Activated CD8-positive, alpha-beta memory T cell treated with anti-CD3 and anti-CD28 coated beads, Interleukin-2, amount 50 U/mL, for 48 hours (primary cell): Measurements from ENCODE around the gene IL18R1.

Source experiments
- DNase-seq: peaks from one replicate; pipeline ENCODE4 v3.0.0-alpha.2; 2020

IL18R1 gene

GRCh38 chr2:102392096-102392495 lies 36.5 kb downstream of the IL18R1 start:
- DNase-seq = no peak

GRCh38 chr2:102392942-102393341 lies 37.3 kb downstream of the IL18R1 start:
- DNase-seq = no peak

DNA sequence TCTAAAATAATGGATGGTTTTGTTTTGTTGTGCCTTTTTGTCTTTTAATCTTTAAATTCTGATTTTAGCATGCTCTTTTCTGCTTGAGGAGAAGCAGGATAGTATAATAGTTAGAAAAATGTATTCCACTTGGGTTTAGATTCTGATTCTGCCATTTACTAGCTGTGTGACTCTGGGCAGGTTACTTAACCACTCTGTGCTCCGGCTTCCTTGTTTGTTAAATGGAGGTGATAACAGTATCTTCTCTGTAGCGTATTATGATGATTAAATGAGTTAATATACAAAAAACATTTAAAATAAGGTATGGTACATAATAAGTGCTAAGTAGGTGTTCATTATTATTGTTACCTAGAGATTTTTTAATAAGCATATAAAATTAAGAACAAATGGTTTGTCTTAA lies 40.4 kb downstream of the IL18R1 start:
- DNase-seq = no peak

DNA sequence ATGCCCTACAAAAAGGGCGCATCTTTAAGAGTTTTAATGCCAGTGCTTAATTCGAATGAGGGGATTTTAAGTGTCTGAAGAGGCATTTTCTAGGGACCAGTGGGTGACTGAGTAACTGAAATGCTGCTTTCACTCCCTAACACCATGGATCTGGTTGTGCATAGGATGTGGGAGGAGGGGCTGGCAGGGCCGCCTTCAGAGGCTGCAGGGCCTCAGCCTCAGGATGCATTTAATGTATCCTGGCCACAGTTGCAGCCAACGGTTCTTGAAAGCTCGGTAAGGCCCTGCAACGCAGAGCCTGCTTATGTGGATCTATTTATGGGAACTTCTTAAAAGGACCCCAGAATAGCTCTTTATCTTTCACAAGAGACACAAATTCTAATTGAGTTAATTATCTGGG lies 41.6 kb downstream of the IL18R1 start:
- DNase-seq = no peak

DNA sequence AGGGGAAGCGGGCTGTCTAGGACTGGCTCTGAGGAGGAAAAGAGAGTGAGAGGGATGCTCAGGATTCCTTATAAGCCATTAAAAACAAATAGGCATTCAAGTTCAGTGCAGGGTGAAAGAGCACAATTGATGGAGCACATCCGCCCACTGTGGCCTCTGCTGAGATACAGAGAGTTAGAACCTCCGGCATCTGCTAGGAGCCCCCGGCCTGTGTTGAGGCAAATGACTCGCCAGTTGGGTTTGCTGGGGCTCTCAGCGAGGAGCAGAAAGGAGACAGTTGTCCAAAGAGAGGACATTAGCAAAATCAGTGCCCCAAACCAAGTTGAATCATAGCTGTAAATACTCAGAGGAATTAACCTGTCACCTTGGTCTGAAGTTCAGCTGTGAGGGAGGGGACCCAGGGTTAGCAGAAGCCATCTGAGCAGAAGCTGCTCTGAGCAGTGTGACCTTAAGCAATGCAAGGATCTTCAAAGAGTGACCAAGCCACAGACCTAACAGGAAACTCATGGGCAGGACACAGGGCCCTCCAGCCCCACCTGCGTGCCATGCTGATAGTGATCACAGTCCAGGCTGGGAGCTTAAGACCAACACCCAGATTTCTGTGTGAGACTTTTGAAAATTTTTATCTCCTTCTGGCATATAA lies 44.0 kb downstream of the IL18R1 start:
- DNase-seq = no peak

DNA sequence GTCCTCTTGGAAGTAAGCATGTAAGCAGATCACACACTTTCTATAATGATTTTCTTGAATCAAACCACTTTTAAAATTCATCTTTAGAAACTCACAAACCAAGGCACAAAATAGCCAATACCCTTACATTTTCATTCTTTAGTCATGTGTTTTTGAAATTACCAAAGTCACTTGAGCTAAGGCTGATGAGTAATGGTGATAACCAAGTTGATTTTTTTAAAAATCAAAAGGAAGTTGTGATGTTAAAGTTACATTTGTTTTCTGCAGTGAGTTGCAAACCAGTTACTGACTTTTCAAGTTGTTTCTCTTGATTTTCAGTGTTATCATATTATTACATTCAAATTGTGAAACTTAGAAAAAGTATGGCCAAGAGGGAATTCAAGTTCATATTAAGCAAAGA lies 45.9 kb downstream of the IL18R1 start:
- DNase-seq = no peak

- no peak for DNase-seq
These were observed 46.3 kb downstream of the IL18R1 start for GRCh38 chr2:102401865-102402264.

GRCh38 chr2:102410952-102411351 lies 55.4 kb downstream of the IL18R1 start:
- DNase-seq = no peak

DNA sequence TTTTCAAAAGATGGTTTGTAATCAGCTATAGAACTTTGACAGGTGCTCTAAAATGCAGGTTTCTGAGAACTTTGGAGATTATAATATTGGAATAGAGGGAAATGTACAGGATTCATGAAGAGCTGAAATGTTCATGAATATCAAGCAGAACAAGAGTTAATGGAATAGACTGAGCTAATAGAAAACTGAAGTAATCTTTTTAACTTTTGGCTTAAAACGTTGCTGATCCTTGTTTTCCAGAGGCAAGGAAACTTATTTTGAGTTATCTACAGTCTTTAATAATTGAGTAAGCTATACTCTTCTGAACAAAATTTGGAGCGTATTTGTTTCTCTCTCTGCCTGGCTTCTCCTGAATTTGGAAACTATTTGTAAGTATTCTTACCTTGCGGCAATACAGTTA lies 56.6 kb downstream of the IL18R1 start:
- no peak for DNase-seq

- DNase-seq = no peak
These were observed 62.4 kb downstream of the IL18R1 start for GRCh38 chr2:102417946-102418345.

DNA sequence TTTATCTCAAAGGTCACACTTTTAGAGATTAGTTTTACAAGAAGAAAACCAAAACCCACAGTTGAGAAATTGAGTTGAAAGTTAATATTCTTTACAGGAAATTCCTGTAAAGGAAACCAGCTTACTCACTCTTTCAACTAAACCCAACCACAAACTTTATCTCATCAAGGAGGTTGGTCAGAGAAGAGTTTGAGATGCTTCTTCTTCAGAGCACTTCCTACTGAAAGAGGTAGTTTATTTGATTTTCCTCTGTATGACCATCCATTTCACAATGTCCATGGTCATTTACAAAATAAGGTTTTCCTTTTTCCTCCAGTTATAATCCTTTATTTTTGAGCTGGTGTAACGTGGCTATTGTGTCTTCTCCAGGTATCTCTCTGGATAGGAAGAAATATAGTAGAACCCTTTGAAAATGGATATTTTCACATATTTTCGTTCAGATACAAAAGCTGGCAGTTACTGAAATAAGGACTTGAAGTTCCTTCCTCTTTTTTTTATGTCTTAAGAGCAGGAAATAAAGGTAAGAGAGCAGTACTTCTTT lies 62.9 kb downstream of the IL18R1 start:
- DNase-seq = no peak

GRCh38 chr2:102420290-102420689 lies 64.7 kb downstream of the IL18R1 start:
- DNase-seq = no peak

- DNase-seq = no peak
These were observed 66.5 kb downstream of the IL18R1 start for GRCh38 chr2:102421890-102422759.

- no peak for DNase-seq
These were observed 67.3 kb downstream of the IL18R1 start, which contains the start of gene IL18RAP for GRCh38 chr2:102422910-102423309. Gene IL18RAP (plus strand): TSS chr2:102423160. CDS start chr2:102423278, 118 bp downstream.

GRCh38 chr2:102423368-102423767 lies 67.8 kb downstream of the IL18R1 start:
- no peak for DNase-seq

DNA sequence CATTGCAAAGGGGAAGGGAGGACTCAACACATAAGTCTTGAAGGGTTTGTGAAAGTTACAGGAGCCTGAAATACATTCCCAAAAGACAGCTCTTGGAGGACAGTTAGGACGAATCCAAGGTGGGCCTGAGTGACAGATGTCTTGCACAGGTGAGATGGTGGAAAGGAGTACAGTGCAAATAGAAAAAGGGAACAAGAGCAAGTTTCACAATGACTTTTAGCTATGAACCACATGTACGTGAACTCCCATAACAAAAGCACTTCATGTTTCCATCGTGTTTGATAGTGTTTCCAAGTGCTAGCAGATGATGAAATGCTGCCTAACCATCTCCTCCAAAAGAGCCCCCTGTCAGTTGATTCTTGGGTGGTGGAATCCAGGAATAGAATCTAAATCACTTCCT lies 69.2 kb downstream of the IL18R1 start:
- DNase-seq = no peak

DNA sequence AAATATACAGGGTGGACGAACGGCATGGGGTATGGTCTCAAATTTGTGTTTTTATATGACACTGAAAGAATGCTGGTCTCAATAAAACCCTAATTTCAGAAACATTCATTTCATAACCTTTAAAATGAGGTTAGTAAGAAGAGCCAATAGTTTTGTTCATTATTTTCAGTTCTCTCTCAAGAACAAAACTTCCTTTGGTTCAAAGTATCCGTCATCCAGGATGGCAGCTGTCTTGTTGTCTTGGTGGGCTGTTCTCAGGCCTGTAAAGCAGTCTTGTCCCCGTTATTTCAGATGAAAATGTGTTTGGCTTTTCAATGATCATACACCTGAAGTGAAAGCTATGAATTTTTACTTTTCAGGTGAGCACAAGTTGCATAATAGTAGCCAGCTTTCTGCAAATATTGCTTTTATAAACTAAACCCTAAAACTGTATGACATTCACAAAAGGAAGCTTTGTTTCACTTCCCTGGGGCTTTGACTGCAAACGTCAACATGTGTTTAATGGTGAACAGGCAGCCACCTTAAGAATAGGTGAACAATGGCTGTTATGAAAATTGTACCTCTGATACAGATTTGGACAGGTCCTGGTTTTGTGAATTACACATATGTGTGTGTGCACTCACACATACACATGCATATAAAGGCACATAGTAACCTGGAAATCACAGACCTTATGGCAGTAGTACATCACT lies 70.0 kb downstream of the IL18R1 start:
- DNase-seq = no peak

DNA sequence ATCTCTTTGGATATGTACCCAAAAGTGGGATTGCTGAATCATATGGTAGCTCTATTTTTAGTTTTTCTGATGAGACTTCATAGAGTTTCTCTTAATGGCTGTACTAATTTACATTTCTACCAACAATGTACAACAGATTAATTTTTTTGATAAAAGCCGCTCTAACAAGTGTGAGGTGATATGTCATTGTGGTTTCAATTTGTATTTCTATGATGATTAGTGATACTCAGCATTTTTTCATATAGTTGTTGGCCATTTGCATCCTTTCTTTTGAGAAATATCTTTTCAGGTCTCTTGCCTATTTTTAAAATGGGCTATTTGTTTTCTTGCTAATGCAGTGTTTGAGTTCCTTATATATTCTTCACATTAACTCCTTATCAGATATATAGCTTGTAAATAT lies 71.7 kb downstream of the IL18R1 start:
- DNase-seq = no peak

DNA sequence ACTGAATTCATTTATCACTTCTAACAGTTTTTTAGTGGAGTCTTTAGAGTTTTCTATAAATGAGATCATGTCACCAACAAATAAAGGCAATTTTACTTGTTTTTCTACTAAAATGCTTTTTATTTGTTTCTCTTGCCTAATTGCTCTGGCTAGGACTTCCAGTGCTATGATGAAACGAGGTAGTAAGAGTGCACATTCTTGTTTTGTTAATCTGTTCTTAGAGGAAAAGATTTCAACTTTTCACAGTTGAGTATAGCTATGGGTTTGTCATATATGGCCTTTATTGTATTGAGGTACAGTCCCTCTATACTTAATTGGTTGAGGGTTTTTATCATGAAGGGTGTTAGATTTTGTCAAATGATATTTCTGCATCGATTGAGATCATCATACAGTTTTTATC lies 73.0 kb downstream of the IL18R1 start:
- DNase-seq = no peak

DNA sequence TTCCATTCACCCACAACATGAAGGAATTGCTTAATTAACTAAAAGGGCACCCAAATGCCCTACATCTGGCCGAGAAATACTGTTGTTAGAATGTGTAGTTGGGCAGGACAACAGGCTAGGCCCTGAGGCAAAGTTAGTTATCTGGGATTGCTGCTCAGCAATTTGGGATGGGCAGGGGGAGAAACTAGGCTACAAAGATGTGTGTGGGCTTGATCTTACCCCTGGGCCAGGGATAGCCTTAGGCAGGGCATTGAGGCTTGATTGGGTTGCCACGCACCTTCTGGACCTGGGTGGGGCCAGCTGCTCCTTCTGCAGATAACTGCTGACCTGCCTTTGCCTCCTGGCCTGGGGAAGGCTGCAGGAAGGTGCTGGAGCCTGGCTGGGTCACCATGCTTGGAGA lies 76.8 kb downstream of the IL18R1 start:
- no peak for DNase-seq

GRCh38 chr2:102433973-102434654 lies 78.5 kb downstream of the IL18R1 start:
- DNase-seq = no peak

- DNase-seq = no peak
These were observed 79.2 kb downstream of the IL18R1 start for GRCh38 chr2:102434655-102435381.
